OCI-LY3 (cell line): Measurements from ENCODE around the gene PGAM5.

Experiments
- H2AFZ ChIP-seq: fragments of 200-600, 300-600 bp; shearing (Covaris generic); 2 replicates; pipeline ENCODE4 v1.6.0; 2014; ENCODE audit warnings: antibody characterized with exemption, low read depth, low read length
- H3K27ac ChIP-seq: fragments of 200-600, 300-600 bp; sonication (generic); 2 replicates; pipeline ENCODE4 v1.5.1; 2014; ENCODE audit warnings: mild to moderate bottlenecking, low read length, moderate library complexity, mixed read lengths
- H3K27me3 ChIP-seq: fragments of 200-600, 300-600 bp; sonication (generic); 2 replicates; pipeline ENCODE4 v1.6.1; 2014; ENCODE audit warnings: low read depth, low read length, mixed read lengths
- H3K36me3 ChIP-seq: fragments of 200-600, 300-600 bp; sonication (generic); replicated peaks from 2 replicates; pipeline ENCODE3; 2014; ENCODE audit warnings: low read depth, low read length, mixed read lengths
- H3K4me1 ChIP-seq: fragments of 300-600, 200-600 bp; sonication (generic); 2 replicates; pipeline ENCODE4 v1.6.1; 2014; ENCODE audit warnings: low read length, mixed read lengths
- H3K4me2 ChIP-seq: fragments of 200-600, 300-600 bp; sonication (generic); 2 replicates; pipeline ENCODE4 v1.6.1; 2014; ENCODE audit warnings: low read length, mixed read lengths
- H3K4me3 ChIP-seq: fragments of 300-600, 200-600 bp; sonication (generic); 2 replicates; pipeline ENCODE4 v1.5.1; 2014; ENCODE audit warnings: antibody characterized with exemption, mild to moderate bottlenecking, low read length, moderate library complexity
- H3K79me2 ChIP-seq: fragments of 300-600, 200-600 bp; shearing (Covaris generic); 2 replicates; pipeline ENCODE4 v1.6.1; 2014; ENCODE audit warnings: mild to moderate bottlenecking, low read length, mixed read lengths
- H3K9ac ChIP-seq: fragments of 300-600, 200-600 bp; shearing (Covaris generic); 2 replicates; pipeline ENCODE4 v1.6.0; 2014; ENCODE audit warnings: mild to moderate bottlenecking, low read length, moderate library complexity
- H3K9me3 ChIP-seq: fragments of 200-600, 300-600 bp; shearing (Covaris generic); 2 replicates; pipeline ENCODE4 v1.6.1; 2014; ENCODE audit warnings: low read length, mixed read lengths; ENCODE audit not compliant: insufficient read depth
- H4K20me1 ChIP-seq: fragments of 200-600, 300-600 bp; sonication (generic); 2 replicates; pipeline ENCODE4 v1.6.1; 2016; ENCODE audit warnings: low read length, mixed read lengths; ENCODE audit not compliant: insufficient read depth
- CTCF ChIP-seq: fragments of 200-600, 300-600 bp; sonication (generic); IDR thresholded peaks from 2 replicates; pipeline ENCODE4 v1.5.1; 2014; ENCODE audit warnings: antibody characterized with exemption, low read length, low read depth
- EZH2phosphoT487 ChIP-seq: fragments of 200-600 bp; shearing (Covaris generic); IDR thresholded peaks from 2 replicates; pipeline ENCODE4 v1.6.1; 2018; ENCODE audit warnings: antibody characterized with exemption, mixed run types, low read depth

PGAM5 gene

GRCh38 chr12:132724506-132725241 lies 14.0 kb downstream of the PGAM5 start:
- H2AFZ ChIP-seq, result no peak overlapping the region
- no peaks in the 10 kb centered on the region for H3K27me3 ChIP-seq
- H3K79me2 ChIP-seq, result no peaks in the 10 kb centered on the region; the same call in 1 of the 2 replicates
- no peak overlapping the region for H3K4me2 ChIP-seq
- H3K4me1 ChIP-seq, result no peaks in the 10 kb centered on the region
- no peak overlapping the region for H3K9ac ChIP-seq
- no peak overlapping the region for H3K27ac ChIP-seq
- H4K20me1 ChIP-seq, result no peaks in the 10 kb centered on the region
- H3K36me3 ChIP-seq, result peaks cover 80% of the 10 kb centered on the region
- no peaks in the 10 kb centered on the region; the same call in 1 of the 2 replicates for H3K9me3 ChIP-seq
- TF ChIP-seq CTCF, result no peak
- TF ChIP-seq EZH2phosphoT487, result no peak
- no peak overlapping the region for H3K4me3 ChIP-seq

DNA sequence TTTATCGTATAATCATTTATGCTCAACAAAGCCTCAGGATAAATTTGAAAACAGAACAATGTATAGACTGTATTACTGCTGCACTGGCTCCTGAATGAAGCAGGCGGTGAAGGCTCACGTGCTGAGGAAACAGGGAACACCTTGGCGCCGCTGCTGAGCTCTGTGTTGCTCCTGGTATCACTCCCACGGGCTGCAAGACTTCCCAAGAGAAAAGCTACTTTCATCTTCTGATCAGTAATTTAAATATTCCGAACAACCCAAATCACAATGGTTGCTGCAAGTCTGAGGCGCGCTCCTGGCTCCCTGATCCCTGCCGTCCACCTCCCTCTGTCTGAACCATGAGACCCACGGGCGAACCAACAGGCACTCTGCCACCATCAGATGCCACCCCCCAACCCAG lies 15.7 kb downstream of the PGAM5 start:
- Histone ChIP-seq H3K4me1 (no peaks in the 10 kb centered on the region), H3K9me3 (no peaks in the 10 kb centered on the region; the same call in 1 of the 2 replicates), H3K36me3 (peaks cover 84% of the 10 kb centered on the region), H3K4me3 (no peak overlapping the region), H4K20me1 (no peaks in the 10 kb centered on the region), H3K9ac (no peak overlapping the region), H3K79me2 (no peaks in the 10 kb centered on the region; the same call in 1 of the 2 replicates), H2AFZ (no peak overlapping the region), H3K27ac (no peak overlapping the region), H3K4me2 (no peak overlapping the region), H3K27me3 (no peaks in the 10 kb centered on the region)
- TF ChIP-seq CTCF (no peak), EZH2phosphoT487 (no peak)

GRCh38 chr12:132727091-132727794 lies 16.6 kb downstream of the PGAM5 start:
- Histone ChIP-seq H3K4me1 (no peaks in the 10 kb centered on the region), H3K9ac (no peak overlapping the region), H3K27me3 (no peaks in the 10 kb centered on the region), H3K79me2 (no peaks in the 10 kb centered on the region; the same call in 1 of the 2 replicates), H3K27ac (no peak overlapping the region), H3K4me3 (no peak overlapping the region), H3K36me3 (peaks cover 84% of the 10 kb centered on the region), H2AFZ (no peak overlapping the region), H4K20me1 (no peaks in the 10 kb centered on the region), H3K9me3 (no peaks in the 10 kb centered on the region; the same call in 1 of the 2 replicates), H3K4me2 (no peak overlapping the region)
- TF ChIP-seq CTCF, result no peak
- no peak for TF ChIP-seq EZH2phosphoT487

DNA sequence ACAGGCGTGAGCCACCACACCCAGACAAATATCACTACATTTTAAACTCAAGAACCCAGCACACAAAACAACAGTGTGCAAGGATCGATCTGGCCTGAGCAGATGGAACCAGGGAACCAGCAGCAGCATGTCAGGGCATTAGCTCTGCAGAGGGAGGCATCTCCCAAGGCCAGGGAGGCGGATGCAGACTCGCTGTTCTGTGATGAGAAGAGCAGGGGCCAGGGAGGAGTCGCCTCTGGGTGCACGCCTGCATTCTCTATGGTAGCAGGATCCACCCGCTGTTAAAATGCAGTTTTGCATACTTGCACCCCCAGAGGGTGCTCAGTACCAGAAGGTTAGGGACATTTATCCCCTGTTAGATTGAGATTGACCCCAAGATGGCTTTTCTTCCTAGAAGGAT lies 17.9 kb downstream of the PGAM5 start:
- no peak overlapping the region for H3K27ac ChIP-seq
- H3K27me3 ChIP-seq, result no peaks in the 10 kb centered on the region
- no peak overlapping the region for H3K4me3 ChIP-seq
- H3K4me2 ChIP-seq, result no peak overlapping the region
- H4K20me1 ChIP-seq, result no peaks in the 10 kb centered on the region
- peaks cover 75% of the 10 kb centered on the region for H3K36me3 ChIP-seq
- H3K9ac ChIP-seq, result no peak overlapping the region
- no peaks in the 10 kb centered on the region for H3K4me1 ChIP-seq
- no peaks in the 10 kb centered on the region; the same call in 1 of the 2 replicates for H3K9me3 ChIP-seq
- no peak overlapping the region for H2AFZ ChIP-seq
- TF ChIP-seq EZH2phosphoT487 (no peak), CTCF (no peak)
- H3K79me2 ChIP-seq, result no peaks in the 10 kb centered on the region; the same call in 1 of the 2 replicates
